Activated CD8-positive, alpha-beta memory T cell treated with anti-CD3 and anti-CD28 coated beads for 4 hours (primary cell): ENCODE data around the gene CCDC157.

ENCODE experiments used
- DNase-seq, 2 donors: peaks; one replicate each; pipeline ENCODE4 v3.0.0-alpha.2; 2020; ENCODE audit warnings: low read depth in 2 of 2

CCDC157 gene

DNA sequence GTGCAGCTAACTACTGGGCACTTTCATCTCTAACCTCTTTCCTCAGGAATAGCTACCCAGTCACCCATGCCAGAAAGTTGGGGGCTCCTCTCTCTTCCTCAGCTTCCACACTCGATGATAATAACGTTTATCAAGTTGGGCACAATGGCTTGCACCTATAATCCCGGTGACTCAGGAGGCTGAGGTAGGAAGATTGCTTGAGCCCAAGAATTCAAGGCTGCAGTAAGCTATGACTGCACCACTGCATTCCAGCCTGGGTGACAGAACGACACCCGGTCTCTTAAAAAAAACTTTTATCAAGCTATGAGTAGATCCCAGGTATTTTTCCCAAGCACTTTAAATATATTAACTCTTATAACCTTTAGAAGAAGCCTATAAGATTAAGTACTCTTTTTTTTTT, 2.2 kb upstream of the CCDC157 start:
- no peak for DNase-seq

DNA sequence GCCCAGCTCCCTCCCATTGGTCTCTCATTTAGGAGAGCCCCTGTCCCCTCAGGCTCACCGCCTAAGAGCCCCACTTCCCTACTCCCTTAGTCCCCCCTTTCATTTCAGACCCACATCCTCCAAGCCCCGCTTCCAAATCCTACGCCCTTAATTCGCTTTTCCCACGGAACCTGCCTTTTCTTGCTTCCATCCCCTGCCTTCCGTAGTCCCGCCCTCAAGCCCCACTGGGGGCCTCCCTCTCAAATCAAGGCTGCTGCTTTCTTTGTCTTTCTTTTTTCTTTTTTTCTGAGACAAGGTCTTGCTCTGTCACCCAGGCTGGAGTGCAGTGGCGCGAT, 396 bp downstream of the CCDC157 start:
- no peak for DNase-seq

DNA sequence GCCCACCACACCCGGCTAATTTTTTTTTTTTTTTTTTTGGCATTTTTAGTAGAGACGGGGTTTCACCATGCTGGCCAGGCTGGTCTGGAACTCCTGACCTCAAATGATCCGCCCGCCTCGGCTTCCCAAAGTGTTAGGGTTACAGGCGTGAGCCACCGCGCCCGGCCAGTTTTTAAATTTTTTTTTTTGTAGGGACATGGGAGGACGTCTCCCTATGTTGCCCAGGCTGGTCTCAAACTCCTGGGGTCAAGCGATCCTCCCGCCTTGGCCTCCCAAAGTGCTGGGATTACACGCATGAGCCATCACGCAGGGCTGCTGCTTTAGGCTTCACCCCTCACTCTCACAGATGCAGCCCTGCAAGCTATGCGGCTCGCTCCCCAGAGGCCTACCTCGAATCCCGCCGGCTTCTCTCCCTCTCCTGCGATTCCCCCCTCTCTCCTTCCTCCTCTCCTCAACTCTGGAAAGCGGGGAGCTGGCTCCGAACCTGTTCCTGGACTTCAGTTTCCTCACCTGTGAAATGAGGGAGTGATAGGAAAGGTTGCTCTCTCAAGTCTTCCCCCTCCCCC, 926 bp downstream of the CCDC157 start:
- DNase-seq = no peak

DNA sequence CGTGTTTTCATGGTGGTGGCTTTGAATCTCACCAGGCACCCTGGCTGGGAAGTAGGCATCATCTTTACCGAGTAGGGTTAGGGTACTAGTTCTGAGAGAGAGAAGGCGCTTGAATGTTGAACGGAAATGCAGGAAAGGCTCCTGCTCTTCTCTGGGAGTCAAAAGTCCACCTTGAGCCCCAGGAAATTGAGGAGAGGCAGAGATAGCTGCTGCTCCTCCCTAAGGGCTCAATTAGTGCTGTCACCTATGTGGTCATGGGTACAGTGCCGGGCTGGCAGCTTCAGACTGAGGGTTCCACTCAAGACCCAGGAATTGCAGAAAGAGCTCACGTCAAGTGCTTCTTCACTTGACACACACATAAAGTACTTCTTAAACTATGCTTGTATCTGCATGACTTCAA, 1.7 kb downstream of the CCDC157 start:
- no peak for DNase-seq

DNA sequence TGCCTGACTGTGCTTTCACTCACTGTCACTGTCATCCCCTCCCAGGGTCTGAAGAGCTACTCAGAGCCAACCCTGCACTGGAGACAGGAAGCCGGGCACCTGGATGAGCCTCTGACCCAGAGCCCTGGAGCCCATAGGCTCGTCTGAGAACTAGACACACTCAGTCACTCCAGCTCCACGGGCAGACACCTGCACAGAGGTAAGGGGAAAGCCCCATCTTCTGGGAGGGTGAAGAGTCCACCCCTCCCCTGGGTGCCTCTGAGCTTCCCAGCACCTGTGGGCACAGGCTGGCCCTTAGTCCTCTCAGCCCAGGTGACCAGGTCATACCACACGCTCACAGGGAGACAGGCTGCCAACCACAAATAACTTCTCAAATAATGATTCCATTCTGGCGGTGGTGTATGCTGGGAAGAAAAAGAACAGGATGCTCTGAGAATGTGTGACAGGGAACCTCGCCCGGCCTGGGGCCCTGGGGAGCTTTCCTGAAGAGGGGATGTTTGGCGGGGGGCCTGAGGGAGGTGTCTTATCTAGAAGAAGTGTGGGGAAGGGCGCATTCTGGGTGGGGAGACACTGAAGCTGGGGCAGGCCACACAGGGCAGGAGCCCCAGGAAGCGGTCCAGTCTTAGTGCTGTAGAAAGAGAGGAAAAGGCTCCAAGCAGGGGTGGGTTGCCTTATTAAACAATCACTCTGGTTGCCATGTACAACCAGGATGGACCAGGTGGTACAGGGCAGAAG, 5.3 kb downstream of the CCDC157 start:
- no peak for DNase-seq

DNA sequence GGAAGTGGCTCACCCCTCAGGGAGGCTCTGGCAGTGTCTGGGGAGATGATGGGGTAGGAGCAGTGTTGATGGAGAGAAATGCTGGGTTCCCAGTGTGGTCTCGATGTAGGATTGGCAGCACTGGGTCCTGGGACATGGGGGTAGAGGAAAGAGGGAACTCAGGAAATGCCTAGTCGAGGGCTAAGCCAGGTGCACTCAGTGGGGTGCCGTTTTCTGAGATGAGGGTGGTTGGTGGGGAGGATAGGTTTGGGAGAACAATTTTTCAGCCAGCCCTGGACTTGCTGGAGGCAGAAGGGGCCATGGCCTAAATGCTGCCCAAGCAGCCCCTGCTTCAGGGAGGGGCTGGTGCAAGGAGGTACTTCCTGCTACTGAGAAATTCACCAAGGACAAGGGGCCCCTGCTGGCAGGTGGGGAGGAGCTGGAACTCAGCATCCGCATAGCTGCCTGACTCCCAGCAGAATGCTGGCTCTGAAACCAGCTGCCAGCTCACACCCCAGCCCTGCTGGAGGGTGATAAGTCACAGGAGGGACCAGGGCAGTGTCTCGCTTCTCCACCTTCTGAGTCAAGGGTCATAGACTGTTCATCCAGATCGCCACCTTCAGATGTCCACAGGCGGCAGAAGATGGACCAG, 6.0 kb downstream of the CCDC157 start:
- DNase-seq = no peak

DNA sequence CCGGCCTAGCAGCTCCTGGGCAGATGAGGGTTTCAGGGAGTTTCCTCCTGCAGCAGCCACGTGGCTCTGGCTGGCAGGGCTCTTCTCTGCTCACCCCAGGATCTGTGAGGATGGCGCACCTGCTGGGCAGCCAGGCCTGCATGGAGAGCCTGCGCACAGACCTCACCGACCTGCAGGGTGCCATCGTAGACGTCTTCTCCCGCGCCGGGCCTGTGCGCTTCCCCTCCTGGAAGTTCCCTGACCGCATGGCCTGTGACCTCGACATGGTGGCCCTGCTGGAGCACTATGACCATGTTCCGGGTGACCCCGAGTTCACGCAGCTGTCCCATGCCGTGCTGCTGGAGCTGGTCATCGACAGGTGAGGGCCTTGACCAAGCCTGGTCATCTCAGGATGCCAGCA, 9.1 kb downstream of the CCDC157 start:
- no peak for DNase-seq

DNA sequence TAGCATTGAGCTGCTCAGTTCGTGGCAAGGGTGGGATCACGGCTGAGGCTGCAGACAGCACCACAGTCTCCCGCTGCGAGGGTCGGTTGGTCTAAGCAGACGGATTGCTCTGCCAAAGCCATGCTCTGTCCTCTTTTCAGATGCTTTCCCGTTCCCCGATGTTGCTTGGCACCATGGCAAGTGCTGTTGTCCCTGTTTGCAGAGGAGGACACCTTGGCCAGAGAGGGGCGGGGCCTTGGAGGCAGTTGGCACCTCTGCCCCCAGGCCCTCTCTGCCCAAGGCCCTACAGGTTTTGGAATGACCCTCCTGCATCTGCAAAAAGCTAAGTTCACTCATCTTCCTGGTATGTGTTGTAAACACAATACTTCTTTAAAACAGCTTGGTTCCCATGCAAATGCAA, 11.6 kb downstream of the CCDC157 start:
- no peak for DNase-seq

DNA sequence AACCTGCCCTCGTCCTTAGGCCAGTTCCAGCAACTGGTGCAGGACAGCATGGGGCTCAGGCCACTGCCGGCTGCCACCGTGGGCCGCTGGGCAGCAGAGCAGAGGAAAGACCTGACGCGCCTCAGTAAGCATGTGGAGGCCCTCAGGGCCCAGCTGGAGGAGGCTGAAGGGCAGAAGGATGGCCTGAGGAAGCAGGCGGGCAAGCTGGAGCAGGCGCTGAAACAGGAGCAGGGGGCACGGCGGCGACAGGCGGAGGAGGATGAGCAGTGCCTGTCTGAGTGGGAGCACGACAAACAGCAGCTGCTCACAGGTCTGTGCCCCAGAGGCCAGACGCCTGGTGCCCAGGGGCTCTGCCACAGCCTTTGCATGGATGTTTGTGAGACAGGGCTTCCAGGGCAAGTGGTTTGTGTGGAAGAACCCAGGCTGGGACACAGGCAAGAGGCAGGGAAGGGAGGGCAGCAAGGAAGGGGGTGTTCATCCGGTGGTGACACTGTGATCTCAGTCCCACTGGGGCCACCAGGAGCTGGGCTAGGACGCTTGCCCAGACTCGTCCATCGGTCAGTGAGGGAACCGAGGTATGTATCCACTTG, 13.9 kb downstream of the CCDC157 start:
- DNase-seq = no peak

DNA sequence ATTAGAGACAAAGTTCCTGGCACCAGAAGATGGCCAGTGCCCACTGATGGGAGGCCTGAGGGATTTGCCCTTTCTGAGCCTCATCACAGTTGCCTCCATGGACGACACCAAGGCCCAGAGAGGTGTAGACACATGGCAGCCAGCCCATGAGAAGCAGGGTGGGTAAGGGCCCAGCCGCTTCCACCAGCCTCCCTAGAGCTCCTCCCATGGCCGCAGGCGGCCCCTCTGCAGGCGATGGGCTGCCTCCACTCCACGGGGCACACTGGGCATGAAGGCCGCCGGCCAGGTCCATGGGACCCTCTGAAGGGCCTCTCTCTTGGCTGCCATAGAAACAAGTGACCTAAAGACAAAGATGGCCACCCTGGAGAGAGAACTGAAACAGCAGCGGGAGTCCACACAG, 14.5 kb downstream of the CCDC157 start:
- no peak for DNase-seq

DNA sequence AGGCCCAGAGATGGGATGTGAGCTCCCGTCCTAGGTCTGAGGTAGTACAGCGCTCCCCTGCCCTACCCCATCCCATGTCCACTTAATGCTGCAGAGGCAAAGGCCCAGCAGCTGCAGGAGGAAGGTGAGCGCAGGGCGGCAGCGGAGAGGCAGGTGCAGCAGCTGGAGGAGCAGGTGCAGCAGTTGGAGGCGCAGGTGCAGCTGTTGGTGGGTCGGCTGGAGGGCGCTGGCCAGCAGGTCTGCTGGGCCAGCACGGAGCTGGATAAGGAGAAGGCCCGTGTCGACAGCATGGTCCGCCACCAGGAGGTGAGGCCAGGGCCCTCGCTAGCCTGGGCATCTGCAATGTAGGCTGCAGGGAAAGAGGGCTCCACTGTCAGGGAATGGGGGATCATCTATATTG, 15.2 kb downstream of the CCDC157 start:
- DNase-seq = no peak

DNA sequence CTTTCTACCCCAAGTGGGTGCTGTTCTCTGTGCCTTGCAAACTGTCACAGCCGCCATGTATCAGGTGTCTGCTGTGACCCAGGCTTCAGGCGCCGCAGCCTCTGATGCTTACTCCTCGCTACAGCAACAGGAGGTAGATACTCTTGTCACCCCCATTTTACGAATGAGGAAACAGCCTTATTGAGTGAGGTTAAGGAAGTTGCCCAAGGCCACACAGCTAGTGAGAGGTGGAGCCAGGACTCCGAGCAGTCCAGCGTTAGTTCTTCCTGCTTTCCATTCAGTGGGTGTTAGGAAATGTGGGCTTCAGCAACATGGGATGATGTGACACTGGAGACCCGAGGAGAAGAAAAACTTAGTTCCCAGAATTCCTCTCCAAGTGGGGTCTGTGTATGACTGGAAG, 16.1 kb downstream of the CCDC157 start:
- DNase-seq = no peak

DNA sequence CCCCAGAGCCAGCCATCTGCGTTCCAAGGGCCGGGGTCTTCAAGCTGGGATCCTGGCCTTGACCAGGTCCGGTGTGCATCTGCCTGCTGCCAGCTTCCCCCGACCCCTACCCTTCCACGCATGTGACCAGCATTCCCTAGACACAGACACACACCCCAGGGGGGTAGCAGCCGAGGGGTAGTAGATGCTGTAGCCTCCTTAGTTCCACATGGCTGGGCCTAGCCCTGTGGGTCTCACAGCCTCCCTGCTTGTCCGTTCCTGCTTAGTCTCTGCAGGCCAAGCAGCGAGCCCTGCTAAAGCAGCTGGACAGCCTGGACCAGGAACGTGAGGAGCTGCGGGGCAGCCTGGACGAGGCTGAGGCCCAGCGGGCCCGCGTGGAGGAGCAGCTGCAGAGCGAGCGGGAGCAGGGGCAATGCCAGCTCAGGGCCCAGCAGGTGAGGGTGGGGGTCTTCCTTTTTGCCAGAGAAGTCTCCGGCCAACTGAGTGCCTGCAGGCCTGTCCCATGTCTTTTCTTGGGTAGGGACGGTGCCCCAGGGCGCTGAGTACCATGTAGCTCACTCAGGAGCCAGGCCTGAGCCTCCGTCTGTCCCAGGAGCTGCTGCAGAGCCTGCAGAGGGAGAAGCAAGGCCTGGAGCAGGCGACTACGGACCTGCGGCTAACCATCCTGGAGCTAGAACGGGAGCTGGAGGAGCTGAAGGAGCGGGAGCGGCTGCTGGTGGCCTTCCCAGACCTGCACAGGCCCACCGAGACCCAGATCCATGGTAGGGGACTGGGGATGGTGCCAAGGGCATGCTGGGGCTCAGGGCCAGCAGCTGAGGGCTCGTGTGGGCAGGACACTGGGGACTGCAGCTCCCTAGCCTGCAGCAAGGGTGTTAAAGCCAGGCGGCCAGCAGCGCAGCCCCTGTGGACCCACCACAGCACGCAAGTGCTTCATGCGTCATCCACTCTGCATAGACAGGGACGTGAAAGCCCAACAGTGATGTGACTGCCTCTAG, 16.8 kb downstream of the CCDC157 start:
- no peak for DNase-seq

DNA sequence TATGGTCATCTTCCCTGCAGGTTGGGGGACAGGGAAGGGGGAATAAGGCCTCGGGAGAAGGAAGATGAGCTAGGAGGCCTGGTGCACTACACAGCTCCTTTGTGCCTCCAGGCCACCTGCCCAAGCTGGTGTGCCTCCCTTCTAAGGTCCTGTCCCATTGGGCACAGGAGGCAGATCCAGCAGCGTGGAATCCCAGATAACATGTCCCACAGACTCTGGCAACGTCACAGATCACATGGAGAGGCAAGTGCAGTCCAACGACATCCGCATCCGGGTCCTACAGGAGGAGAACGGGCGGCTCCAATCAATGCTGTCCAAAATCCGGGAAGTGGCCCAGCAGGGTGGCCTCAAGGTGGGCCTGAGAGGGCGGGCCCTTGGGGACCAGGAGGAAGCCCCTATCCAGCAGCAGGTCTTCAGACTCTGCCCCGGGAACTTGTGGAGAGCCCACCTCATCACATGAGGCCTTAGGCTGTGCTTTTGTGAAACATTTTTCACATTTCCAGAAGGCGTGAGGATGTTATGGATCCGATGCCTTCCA, 18.6 kb downstream of the CCDC157 start:
- no peak for DNase-seq

DNA sequence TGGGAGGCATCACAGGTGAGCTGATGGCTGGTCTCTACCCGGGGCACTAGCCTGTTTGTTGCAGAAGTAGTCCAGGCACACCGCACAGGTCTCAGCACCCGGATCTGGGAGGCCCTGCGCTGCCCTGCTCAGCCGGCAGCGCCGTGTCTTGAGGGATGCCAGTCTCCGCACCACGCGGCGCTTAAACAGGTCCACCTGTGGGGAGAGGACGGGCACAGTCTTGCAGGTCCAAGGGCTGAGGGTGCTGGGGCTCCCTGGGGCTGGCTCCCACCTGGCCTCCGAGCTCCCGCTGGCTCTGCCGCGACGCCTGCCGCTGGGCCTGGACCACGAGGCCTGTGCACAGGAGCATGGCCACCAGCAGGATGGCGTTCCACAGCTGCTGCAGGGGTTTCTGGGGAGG, 23.2 kb downstream of the CCDC157 start:
- DNase-seq = no peak

DNA sequence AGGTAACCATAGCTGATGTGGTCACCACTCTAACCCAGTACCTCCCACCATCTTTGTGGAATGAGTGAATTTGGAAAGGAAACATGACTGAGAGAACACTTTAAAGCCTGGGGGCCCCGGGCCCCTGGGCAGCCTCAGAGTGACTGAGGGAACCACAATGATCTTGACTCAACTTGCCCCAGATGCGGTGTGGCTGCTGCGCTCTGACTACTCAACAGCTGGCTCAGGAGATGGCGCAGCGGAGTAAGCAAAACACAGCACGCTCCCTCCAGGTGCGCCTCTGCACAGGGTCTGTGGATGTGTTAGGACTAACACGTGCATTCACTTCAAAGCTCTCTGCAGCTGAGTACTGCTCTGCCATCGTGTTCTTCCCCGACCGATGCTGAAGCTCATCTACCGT, 24.5 kb downstream of the CCDC157 start:
- no peak for DNase-seq

DNA sequence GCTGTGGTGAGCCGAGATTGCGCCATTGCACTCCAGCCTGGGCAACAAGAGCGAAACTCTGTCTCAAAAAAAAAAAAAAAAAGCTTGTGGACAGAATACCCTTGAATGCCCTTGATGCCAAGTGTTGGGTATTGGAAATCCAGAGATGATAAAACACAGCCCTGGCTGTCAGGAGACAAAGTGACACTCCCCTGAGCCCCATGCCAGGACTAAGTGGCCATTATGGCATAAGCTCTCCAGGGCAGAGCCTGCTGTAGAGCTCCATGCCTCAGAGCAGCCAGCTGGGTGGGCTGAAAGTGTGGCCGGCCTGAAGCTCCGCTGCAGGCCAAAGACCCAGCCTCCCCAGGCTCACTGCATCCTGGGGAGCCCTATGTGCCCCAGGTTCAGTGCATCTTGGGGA, 25.5 kb downstream of the CCDC157 start:
- no peak for DNase-seq

DNA sequence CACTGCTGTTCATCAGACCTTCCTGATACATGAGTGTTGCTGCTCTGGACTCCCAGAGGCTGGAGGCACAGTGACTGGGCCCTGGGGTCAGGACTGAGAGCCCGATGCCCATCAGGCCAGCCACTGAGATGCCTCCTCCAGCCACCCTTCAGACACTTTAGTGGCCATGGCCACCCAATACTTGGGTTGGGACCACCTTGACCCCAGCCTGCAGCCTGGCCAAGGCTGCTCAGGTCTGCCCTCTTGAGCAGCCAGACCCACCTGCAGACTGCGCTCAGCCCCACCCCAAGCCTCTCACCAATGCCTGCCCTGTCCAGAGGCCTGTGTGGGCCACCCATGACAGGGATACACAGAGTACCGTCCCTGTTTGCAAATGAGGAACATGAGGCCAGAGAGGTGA, 26.3 kb downstream of the CCDC157 start:
- DNase-seq = no peak

DNA sequence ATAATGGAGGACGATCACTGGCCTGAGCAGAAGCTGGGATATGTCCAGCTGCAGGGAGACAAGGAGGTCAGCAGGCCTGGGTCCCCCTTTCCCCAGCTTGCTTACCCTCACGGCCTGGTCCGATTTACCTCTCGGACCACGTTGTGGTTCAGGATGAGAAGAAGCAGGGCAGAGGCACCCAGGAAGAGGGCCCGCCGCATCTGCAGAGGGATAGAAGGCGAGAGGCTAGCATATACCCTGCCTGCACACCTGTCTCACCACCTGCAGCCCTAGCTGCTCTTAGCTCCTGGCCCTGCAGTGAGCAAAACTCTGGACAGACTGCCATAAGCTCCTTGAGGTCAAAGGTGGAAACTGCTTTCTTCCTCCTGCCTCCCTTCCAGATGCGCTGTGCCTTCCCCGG, 29.1 kb downstream of the CCDC157 start:
- DNase-seq = no peak

DNA sequence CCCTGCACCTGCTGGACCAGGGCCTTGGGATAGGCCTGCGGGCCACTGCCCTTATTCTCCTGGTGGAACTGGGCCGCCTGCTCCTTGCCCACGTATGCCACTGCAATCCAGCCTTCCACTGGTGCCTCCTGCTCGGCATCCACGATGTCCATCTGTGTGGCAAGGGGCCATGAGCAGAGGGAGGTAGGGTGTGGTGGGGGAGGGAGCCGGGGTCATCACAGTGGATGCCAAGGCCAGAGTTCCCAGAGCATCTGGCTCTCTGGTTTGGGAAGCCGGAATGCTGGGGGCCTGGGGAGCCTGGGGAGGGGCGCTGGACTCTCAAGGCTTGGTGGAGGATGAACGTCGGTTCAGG, 29.8 kb downstream of the CCDC157 start:
- no peak for DNase-seq

DNA sequence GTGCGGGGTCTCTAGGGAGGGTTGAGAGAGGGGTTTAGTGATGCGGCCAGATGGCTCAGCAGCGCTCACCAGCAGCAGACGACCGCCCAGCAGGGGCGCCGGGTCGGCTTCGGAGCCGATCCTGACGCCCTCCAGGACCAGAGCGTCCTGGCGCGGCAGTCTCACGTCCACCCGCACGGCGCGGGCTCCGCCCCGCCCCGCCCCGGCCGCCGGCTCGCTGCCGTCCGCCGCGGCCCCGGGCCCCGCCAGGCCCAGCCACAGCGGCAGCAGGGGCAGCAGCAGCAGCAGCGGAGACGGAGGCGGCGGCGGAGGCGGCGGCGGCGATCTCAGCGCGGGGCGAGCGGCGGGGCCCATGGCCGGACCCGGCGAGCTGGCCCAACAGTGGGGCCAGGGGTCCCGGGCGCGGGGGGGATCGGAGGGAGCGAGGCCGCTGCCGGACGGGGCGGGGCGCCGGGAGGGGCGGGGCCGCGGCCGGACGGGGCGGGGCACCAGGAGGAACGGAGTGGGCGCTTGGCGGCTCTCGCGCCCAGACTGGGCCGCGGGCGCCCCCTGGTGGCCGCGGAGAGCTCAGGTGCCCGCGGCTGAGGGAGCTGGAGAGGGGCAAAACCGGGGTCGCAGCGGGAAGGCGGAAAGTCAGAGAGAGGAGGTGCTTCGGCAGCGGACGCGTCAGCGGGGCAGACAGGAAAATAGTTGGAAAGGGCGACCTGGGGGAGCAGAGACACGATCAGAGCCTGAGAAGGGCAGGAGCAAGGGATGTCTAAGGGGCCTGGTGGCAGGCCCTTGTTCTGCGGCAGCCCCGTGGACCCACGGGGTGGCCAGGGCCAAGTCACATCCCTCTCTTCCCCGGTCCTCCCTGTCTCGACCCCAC, 30.4 kb downstream of the CCDC157 start, which contains the start of gene RNF215:
RNF215 (minus strand) TSS at position 452 of the 868 bp plus-strand sequence; CDS start at position 354, 98 bp downstream.
- DNase-seq = peak; percentile 48 to 62
